GM23338 (cell line): Measurements from ENCODE around the gene CRYBA1. TPM values are rescaled to one million over a fixed set of nuclear protein-coding genes. Genes with fewer than 3 reads are reported as not detected.

Source experiments
- ATAC-seq: fragments of 200-7000 bp; cut with Tn5 transposase; 3 replicates; pipeline ENCODE4 v1.9.1; 2020
- DNase-seq: peaks from one replicate; pipeline ENCODE4 v3.0.0-alpha.2; 2015; ENCODE audit warnings: low spot score
- H2AFZ ChIP-seq: fragments of 200-600 bp; sonication (generic); 2 replicates; pipeline ENCODE4 v1.8.0; 2016; ENCODE audit warnings: antibody characterized with exemption, mild to moderate bottlenecking, moderate library complexity
- H3F3A ChIP-seq: fragments of 200-600 bp; sonication (generic); replicated peaks from 2 replicates; pipeline ENCODE4 v1.8.0; 2017; ENCODE audit warnings: antibody characterized with exemption, mixed run types, low read depth
- H3K27ac ChIP-seq: fragments of 200-600 bp; sonication (generic); 2 replicates; pipeline ENCODE4 v1.6.1; 2016; ENCODE audit warnings: low read depth
- H3K27me3 ChIP-seq: fragments of 200-600 bp; sonication (generic); 2 replicates; pipeline ENCODE4 v1.8.0; 2016; ENCODE audit warnings: mild to moderate bottlenecking, mixed run types, moderate library complexity; ENCODE audit not compliant: insufficient read depth
- H3K36me3 ChIP-seq: fragments of 200-600 bp; sonication (generic); 2 replicates; pipeline ENCODE4 v1.8.0; 2016; ENCODE audit warnings: mild to moderate bottlenecking; ENCODE audit not compliant: insufficient read depth
- H3K4me1 ChIP-seq: fragments of 200-600 bp; sonication (generic); 2 replicates; pipeline ENCODE4 v1.8.0; 2016; ENCODE audit warnings: mild to moderate bottlenecking, moderate library complexity; ENCODE audit not compliant: insufficient read depth
- H3K4me2 ChIP-seq: fragments of 200-600 bp; sonication (generic); 2 replicates; pipeline ENCODE4 v1.7.1; 2017; ENCODE audit warnings: mixed run types
- H3K4me3 ChIP-seq: fragments of 200-600 bp; sonication (generic); 2 replicates; pipeline ENCODE4 v1.6.1; 2016; ENCODE audit warnings: mixed run types
- H3K79me2 ChIP-seq: fragments of 200-600 bp; sonication (generic); replicated peaks from 2 replicates; pipeline ENCODE4 v1.8.0; 2017; ENCODE audit warnings: mild to moderate bottlenecking; ENCODE audit not compliant: insufficient read depth
- H3K9me2 ChIP-seq: fragments of 200-600 bp; sonication (generic); 2 replicates; pipeline ENCODE4 v1.8.0; 2017; ENCODE audit not compliant: insufficient read depth
- H4K20me1 ChIP-seq: fragments of 200-600 bp; sonication (generic); replicated peaks from 2 replicates; pipeline ENCODE4 v1.8.0; 2017; ENCODE audit warnings: mild to moderate bottlenecking; ENCODE audit not compliant: insufficient read depth
- H3K27ac Mint-ChIP-seq: 2 replicates; pipeline ENCODE4 v1.8.0; 2020; ENCODE audit warnings: inconsistent platforms, mild to moderate bottlenecking, moderate library complexity, mixed read lengths
- H3K27me3 Mint-ChIP-seq: 3 replicates; pipeline ENCODE4 v1.8.0; 2022; ENCODE audit warnings: low read depth, mild to moderate bottlenecking, moderate library complexity, mixed read lengths, inconsistent platforms; ENCODE audit not compliant: insufficient read depth, poor library complexity
- H3K36me3 Mint-ChIP-seq: 3 replicates; pipeline ENCODE4 v1.8.0; 2021; ENCODE audit warnings: low read depth, mild to moderate bottlenecking, inconsistent platforms, moderate library complexity, mixed read lengths
- H3K4me1 Mint-ChIP-seq: 3 replicates; pipeline ENCODE4 v1.8.0; 2020; ENCODE audit warnings: mild to moderate bottlenecking, inconsistent platforms, mixed read lengths
- H3K4me3 Mint-ChIP-seq: 3 replicates; pipeline ENCODE4 v1.8.0; 2021; ENCODE audit warnings: moderate library complexity, mild to moderate bottlenecking, inconsistent platforms, mixed read lengths
- H3K9me3 Mint-ChIP-seq: 3 replicates; pipeline ENCODE4 v1.8.0; 2020; ENCODE audit warnings: moderate library complexity, mild to moderate bottlenecking, inconsistent platforms, mixed read lengths
- CREB1 ChIP-seq: fragments of 250-450 bp; sonication (Bioruptor Pico); IDR thresholded peaks from 2 replicates; pipeline ENCODE4 v1.5.0; 2020; ENCODE audit warnings: low read depth, mild to moderate bottlenecking, moderate library complexity
- EZH2 ChIP-seq: fragments of 200-600 bp; sonication (generic); IDR thresholded peaks from one replicate; pipeline ENCODE4 v1.8.0; 2017; ENCODE audit warnings: antibody characterized with exemption, mild to moderate bottlenecking, low read depth; ENCODE audit not compliant: unreplicated experiment
- EZH2phosphoT487 ChIP-seq: fragments of 200-600 bp; sonication (generic); IDR thresholded peaks from one replicate; pipeline ENCODE4 v1.8.1; 2018; ENCODE audit warnings: antibody characterized with exemption; ENCODE audit not compliant: unreplicated experiment
- JUNB ChIP-seq: IDR thresholded peaks from one replicate; pipeline ENCODE4 v1.6.1; 2016; ENCODE audit warnings: antibody characterized with exemption; ENCODE audit not compliant: unreplicated experiment
- NANOG ChIP-seq: IDR thresholded peaks from 2 replicates; pipeline ENCODE4 v1.6.1; 2016; ENCODE audit warnings: antibody characterized with exemption, borderline replicate concordance
- POLR2AphosphoS5 ChIP-seq: IDR thresholded peaks from 2 replicates; pipeline ENCODE4 v1.6.1; 2016; ENCODE audit warnings: antibody characterized with exemption, low read depth
- STAT1 ChIP-seq: IDR thresholded peaks from one replicate; pipeline ENCODE4 v1.6.1; 2016; ENCODE audit warnings: antibody characterized with exemption; ENCODE audit not compliant: unreplicated experiment
- ZNF114 ChIP-seq: fragments of 250-450 bp; sonication (Bioruptor Pico); IDR thresholded peaks from 2 replicates; pipeline ENCODE4 v1.5.0; 2020; ENCODE audit warnings: mild to moderate bottlenecking, moderate library complexity
- ZNF331 ChIP-seq: fragments of 250-450 bp; sonication (Bioruptor Pico); IDR thresholded peaks from 2 replicates; pipeline ENCODE4 v1.5.0; 2020; ENCODE audit warnings: low read depth, mild to moderate bottlenecking, moderate library complexity
- polyA plus RNA-seq: library from polyadenylated mRNA; unstranded; fragments of >200 nt; fragmentation: Nextera tagmentation; extraction: Ambion mirVana; gene quantifications from 2 replicates; pipeline ENCODE4 v1.2.1, GENCODE V29; 2016
- total RNA-seq: library from RNA; depleted of rRNA; stranded (reverse); fragments of >200 nt; shearing (Covaris generic); gene quantifications from 2 replicates; pipeline ENCODE4 v1.2.3, GENCODE V29; 2014
- TF ChIP-seq, protein P1 (sequence below): IDR thresholded peaks from 2 replicates; pipeline ENCODE4 v1.6.1; 2016; ENCODE audit warnings: antibody characterized with exemption
- TF ChIP-seq, protein P2 (sequence below), 2 experiments: fragments of 200-600 bp in 1 of 2; sonication (generic) in 1 of 2; conservative IDR thresholded peaks; 2 replicates each; pipeline versions ENCODE4 v1.5.1 to v1.6.1; 2016 to 2017; ENCODE audit warnings: antibody characterized with exemption in 2 of 2, low read depth in 2 of 2, mild to moderate bottlenecking in 2 of 2, moderate library complexity in 1 of 2
- TF ChIP-seq, protein P3 (sequence below): IDR thresholded peaks from one replicate; pipeline ENCODE4 v1.6.1; 2018; ENCODE audit warnings: antibody characterized with exemption; ENCODE audit not compliant: unreplicated experiment

CRYBA1 gene
- total and polyA plus RNA-seq, 2 experiments from 2014 or later = not detected

DNA sequence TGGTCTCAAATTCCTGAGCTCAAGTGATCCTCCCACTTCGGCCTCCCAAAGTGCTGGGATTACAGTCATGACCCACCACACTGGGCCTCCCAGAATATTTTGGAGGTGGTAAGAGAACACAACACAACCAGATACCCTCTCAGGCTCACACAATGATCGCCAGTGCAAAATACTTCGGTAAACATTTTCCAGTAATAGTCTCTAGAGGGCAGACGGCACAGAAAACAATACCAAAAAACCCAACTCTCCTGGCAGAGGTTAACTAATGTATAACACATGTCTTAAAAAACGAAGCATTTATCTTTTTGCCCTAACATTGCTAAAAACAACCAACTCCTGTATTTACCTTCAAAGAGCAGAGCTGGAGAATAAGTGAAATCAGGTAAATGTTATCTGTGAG is 36.8 kb downstream of the CRYBA1 start:
- H3K27me3 Mint-ChIP-seq = peaks cover 2% of the 10 kb centered on the region
- H3K4me1 Mint-ChIP-seq = peaks cover 29% of the 10 kb centered on the region
- no peak overlapping the region for H3K27ac Mint-ChIP-seq
- peaks cover 100% of the 10 kb centered on the region for H3K79me2 ChIP-seq
- 0 out of 2 replicates have a peak overlapping the region, but pooled peaks have one; percentile 22 for H3K4me3 ChIP-seq
- peaks cover 96% of the 10 kb centered on the region for H3K36me3 Mint-ChIP-seq
- DNase-seq (no peak), ATAC-seq (no peak; the same call in 2 of the 3 replicates)
- H3K4me2 ChIP-seq = no peak overlapping the region
- H2AFZ ChIP-seq = no peak overlapping the region
- peaks cover 96% of the 10 kb centered on the region for H4K20me1 ChIP-seq
- peaks cover 34% of the 10 kb centered on the region for H3K36me3 ChIP-seq
- TF ChIP-seq, protein P1, sequence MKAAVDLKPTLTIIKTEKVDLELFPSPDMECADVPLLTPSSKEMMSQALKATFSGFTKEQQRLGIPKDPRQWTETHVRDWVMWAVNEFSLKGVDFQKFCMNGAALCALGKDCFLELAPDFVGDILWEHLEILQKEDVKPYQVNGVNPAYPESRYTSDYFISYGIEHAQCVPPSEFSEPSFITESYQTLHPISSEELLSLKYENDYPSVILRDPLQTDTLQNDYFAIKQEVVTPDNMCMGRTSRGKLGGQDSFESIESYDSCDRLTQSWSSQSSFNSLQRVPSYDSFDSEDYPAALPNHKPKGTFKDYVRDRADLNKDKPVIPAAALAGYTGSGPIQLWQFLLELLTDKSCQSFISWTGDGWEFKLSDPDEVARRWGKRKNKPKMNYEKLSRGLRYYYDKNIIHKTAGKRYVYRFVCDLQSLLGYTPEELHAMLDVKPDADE = no peak
- TF ChIP-seq, protein P2, sequence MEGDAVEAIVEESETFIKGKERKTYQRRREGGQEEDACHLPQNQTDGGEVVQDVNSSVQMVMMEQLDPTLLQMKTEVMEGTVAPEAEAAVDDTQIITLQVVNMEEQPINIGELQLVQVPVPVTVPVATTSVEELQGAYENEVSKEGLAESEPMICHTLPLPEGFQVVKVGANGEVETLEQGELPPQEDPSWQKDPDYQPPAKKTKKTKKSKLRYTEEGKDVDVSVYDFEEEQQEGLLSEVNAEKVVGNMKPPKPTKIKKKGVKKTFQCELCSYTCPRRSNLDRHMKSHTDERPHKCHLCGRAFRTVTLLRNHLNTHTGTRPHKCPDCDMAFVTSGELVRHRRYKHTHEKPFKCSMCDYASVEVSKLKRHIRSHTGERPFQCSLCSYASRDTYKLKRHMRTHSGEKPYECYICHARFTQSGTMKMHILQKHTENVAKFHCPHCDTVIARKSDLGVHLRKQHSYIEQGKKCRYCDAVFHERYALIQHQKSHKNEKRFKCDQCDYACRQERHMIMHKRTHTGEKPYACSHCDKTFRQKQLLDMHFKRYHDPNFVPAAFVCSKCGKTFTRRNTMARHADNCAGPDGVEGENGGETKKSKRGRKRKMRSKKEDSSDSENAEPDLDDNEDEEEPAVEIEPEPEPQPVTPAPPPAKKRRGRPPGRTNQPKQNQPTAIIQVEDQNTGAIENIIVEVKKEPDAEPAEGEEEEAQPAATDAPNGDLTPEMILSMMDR (conservative IDR thresholded peaks at IDR 0.05; ENCODE audit: low read depth in 2 of 2) = peak; percentile 5 to 21; a peak in 1 of 4 replicates
- H3K9me2 ChIP-seq = no peaks in the 10 kb centered on the region
- 0 out of 2 replicates have a peak, but pooled peaks cover 2% of the 10 kb centered on the region for H3F3A ChIP-seq
- peaks cover 11% of the 10 kb centered on the region; the same call in 1 of the 2 replicates for H3K4me1 ChIP-seq
- H3K4me3 Mint-ChIP-seq = peak overlapping the region; percentile 3; the same call in 1 of the 3 replicates
- H3K27ac ChIP-seq = no peak overlapping the region; the same call in 1 of the 2 replicates
- no peaks in the 10 kb centered on the region for H3K27me3 ChIP-seq
- no peaks in the 10 kb centered on the region for H3K9me3 Mint-ChIP-seq

DNA sequence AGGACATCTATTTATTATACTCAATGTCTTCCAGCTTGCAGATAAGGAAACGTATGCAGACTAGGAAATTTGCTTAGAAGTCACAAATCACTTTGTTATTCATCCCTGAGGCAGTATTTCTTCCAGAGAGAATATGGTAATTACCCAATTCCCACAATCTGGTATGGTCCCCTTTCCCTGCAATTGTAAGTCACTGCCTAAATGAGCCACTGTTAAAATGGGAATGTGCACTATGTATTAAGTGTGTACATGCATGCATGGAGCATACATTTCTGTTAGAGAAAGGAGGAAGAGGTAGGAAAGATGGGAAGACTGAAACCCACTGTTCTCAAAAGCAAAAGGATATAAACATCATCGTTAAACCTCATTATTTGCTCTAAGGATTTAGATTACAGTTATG is 37.3 kb downstream of the CRYBA1 start:
- DNase-seq = no peak
- TF ChIP-seq CREB1 (CRISPR knock-in tag) (no peak), EZH2phosphoT487 (no peak), ZNF114 (no peak), POLR2AphosphoS5 (no peak), JUNB (no peak), NANOG (no peak), ZNF331 (CRISPR knock-in tag) (no peak), EZH2 (no peak), STAT1 (no peak)
- TF ChIP-seq, protein P3, sequence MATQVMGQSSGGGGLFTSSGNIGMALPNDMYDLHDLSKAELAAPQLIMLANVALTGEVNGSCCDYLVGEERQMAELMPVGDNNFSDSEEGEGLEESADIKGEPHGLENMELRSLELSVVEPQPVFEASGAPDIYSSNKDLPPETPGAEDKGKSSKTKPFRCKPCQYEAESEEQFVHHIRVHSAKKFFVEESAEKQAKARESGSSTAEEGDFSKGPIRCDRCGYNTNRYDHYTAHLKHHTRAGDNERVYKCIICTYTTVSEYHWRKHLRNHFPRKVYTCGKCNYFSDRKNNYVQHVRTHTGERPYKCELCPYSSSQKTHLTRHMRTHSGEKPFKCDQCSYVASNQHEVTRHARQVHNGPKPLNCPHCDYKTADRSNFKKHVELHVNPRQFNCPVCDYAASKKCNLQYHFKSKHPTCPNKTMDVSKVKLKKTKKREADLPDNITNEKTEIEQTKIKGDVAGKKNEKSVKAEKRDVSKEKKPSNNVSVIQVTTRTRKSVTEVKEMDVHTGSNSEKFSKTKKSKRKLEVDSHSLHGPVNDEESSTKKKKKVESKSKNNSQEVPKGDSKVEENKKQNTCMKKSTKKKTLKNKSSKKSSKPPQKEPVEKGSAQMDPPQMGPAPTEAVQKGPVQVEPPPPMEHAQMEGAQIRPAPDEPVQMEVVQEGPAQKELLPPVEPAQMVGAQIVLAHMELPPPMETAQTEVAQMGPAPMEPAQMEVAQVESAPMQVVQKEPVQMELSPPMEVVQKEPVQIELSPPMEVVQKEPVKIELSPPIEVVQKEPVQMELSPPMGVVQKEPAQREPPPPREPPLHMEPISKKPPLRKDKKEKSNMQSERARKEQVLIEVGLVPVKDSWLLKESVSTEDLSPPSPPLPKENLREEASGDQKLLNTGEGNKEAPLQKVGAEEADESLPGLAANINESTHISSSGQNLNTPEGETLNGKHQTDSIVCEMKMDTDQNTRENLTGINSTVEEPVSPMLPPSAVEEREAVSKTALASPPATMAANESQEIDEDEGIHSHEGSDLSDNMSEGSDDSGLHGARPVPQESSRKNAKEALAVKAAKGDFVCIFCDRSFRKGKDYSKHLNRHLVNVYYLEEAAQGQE = no peak
- TF ChIP-seq, protein P1 = no peak
- TF ChIP-seq, protein P2 (conservative IDR thresholded peaks at IDR 0.05; ENCODE audit: low read depth in 2 of 2) = no peak

More for the DNA sequence above, 37.3 kb downstream of the CRYBA1 start:
- H3K27me3 ChIP-seq = no peaks in the 10 kb centered on the region
- H3F3A ChIP-seq = peaks cover 6% of the 10 kb centered on the region; the same call in 1 of the 2 replicates
- Mint-ChIP-seq H3K27ac (no peak overlapping the region), H3K27me3 (peaks cover 2% of the 10 kb centered on the region), H3K36me3 (peaks cover 96% of the 10 kb centered on the region), H3K4me3 (no peak overlapping the region), H3K9me3 (no peaks in the 10 kb centered on the region), H3K4me1 (peaks cover 28% of the 10 kb centered on the region)
- peak overlapping the region; percentile 44 for H3K4me2 ChIP-seq
- H3K27ac ChIP-seq = peak overlapping the region; percentile 28; the same call in 1 of the 2 replicates
- H2AFZ ChIP-seq = no peak overlapping the region
- peaks cover 38% of the 10 kb centered on the region for H3K36me3 ChIP-seq
- H3K79me2 ChIP-seq = peaks cover 100% of the 10 kb centered on the region
- peaks cover 15% of the 10 kb centered on the region for H3K4me1 ChIP-seq
- H3K4me3 ChIP-seq = peak overlapping the region; percentile 22; the same call in 1 of the 2 replicates
- H4K20me1 ChIP-seq = peaks cover 96% of the 10 kb centered on the region
- ATAC-seq = no peak
- H3K9me2 ChIP-seq = no peaks in the 10 kb centered on the region
